IMR-90 (cell line): Measurements from ENCODE around the gene PALM2AKAP2. TPM values are rescaled to one million over a fixed set of nuclear protein-coding genes. Genes with fewer than 3 reads are reported as not detected.

Source experiments
- ATAC-seq: fragments of 200-7000 bp; cut with Tn5 transposase; 2 replicates; pipeline ENCODE4 v1.9.1; 2020; ENCODE audit warnings: low read depth, mild to moderate bottlenecking, moderate library complexity
- BruUV-seq: library from RNA; stranded (reverse); fragments of 400-500 nt; replicated peaks from 2 replicates; lab custom pipeline; 2021; lab: Mats Ljungman, UMichigan
- CTCF ChIA-PET: fragments of 300-600 bp; formaldehyde crosslinking; extraction: SDS; loops from one replicate; lab custom pipeline; 2021; ENCODE audit warnings: antibody characterized with exemption; lab: Yijun Ruan, JAX
- POLR2A ChIA-PET: fragments of 300-600 bp; sonication (Branson Sonifier 250); formaldehyde crosslinking; loops from one replicate; lab custom pipeline; 2022; ENCODE audit warnings: antibody characterized with exemption; ENCODE audit not compliant: unreplicated experiment; lab: Charles Lee
- DNase-seq: peaks from one replicate; pipeline ENCODE4 v3.0.0; 2013
- H2AFZ ChIP-seq: replicated peaks from 2 replicates; pipeline ENCODE3; 2013; ENCODE audit warnings: low read length, mild to moderate bottlenecking; ENCODE audit not compliant: poor library complexity
- H2AK5ac ChIP-seq: 2 replicates; pipeline ENCODE4 v1.6.1; 2013; ENCODE audit warnings: low read depth, low read length, inconsistent platforms
- H2AK9ac ChIP-seq: replicated peaks from 2 replicates; pipeline ENCODE3; 2013; ENCODE audit warnings: mild to moderate bottlenecking, low read depth, low read length, moderate library complexity; ENCODE audit not compliant: poor library complexity
- H2BK120ac ChIP-seq: 2 replicates; pipeline ENCODE4 v1.6.1; 2013; ENCODE audit warnings: low read depth, low read length, inconsistent platforms
- H2BK15ac ChIP-seq: 3 replicates; pipeline ENCODE4 v1.6.1; 2013; ENCODE audit warnings: low read depth, low read length, inconsistent platforms
- H2BK20ac ChIP-seq: 2 replicates; pipeline ENCODE4 v1.6.1; 2013; ENCODE audit warnings: low read depth, mild to moderate bottlenecking, inconsistent platforms, low read length, moderate library complexity
- H2BK5ac ChIP-seq: 2 replicates; pipeline ENCODE4 v1.6.1; 2013; ENCODE audit warnings: mild to moderate bottlenecking, low read depth, low read length, inconsistent platforms; ENCODE audit not compliant: poor library complexity, severe bottlenecking
- H3K14ac ChIP-seq: replicated peaks from 2 replicates; pipeline ENCODE4 v1.6.1; 2013; ENCODE audit warnings: low read depth, low read length, inconsistent platforms
- H3K18ac ChIP-seq: 2 replicates; pipeline ENCODE4 v1.6.1; 2013; ENCODE audit warnings: low read depth, low read length, control low read depth
- H3K23ac ChIP-seq: 2 replicates; pipeline ENCODE4 v1.6.1; 2013; ENCODE audit warnings: low read depth, low read length, inconsistent platforms
- H3K27ac ChIP-seq: 2 replicates; pipeline ENCODE4 v1.5.1; 2013; ENCODE audit warnings: mild to moderate bottlenecking, control low read depth, low read length; ENCODE audit not compliant: insufficient read depth
- H3K27me3 ChIP-seq: 2 replicates; pipeline ENCODE4 v1.6.1; 2013; ENCODE audit warnings: low read length; ENCODE audit not compliant: control insufficient read depth, insufficient read depth
- H3K36me3 ChIP-seq: 2 replicates; pipeline ENCODE4 v1.6.1; 2013; ENCODE audit warnings: low read length, mixed read lengths; ENCODE audit not compliant: control insufficient read depth, insufficient read depth
- H3K4ac ChIP-seq: 2 replicates; pipeline ENCODE4 v1.6.1; 2013; ENCODE audit warnings: low read depth, low read length, inconsistent platforms
- H3K4me1 ChIP-seq: 2 replicates; pipeline ENCODE4 v1.6.1; 2013; ENCODE audit warnings: low read length, mixed read lengths; ENCODE audit not compliant: control insufficient read depth, insufficient read depth
- H3K4me2 ChIP-seq: 2 replicates; pipeline ENCODE4 v1.6.1; 2013; ENCODE audit warnings: low read depth, mild to moderate bottlenecking, control low read depth, low read length, moderate library complexity
- H3K4me3 ChIP-seq: 2 replicates; pipeline ENCODE4 v1.5.1; 2013; ENCODE audit warnings: low read depth, mild to moderate bottlenecking, control low read depth, low read length, moderate library complexity; ENCODE audit not compliant: insufficient read depth
- H3K56ac ChIP-seq: 2 replicates; pipeline ENCODE4 v1.6.1; 2013; ENCODE audit warnings: low read length, inconsistent platforms; ENCODE audit not compliant: insufficient read depth; ENCODE audit errors: extremely low read depth
- H3K79me1 ChIP-seq, 2 experiments: 2 replicates each; pipeline ENCODE4 v1.6.1; 2013; ENCODE audit warnings: low read length in 2 of 2, inconsistent platforms in 1 of 2, low read depth in 1 of 2
- H3K9ac ChIP-seq: 2 replicates; pipeline ENCODE4 v1.6.1; 2013; ENCODE audit warnings: low read depth, low read length, control low read depth
- H3K9me1 ChIP-seq: 2 replicates; pipeline ENCODE4 v1.6.1; 2013; ENCODE audit warnings: low read length, inconsistent platforms; ENCODE audit not compliant: insufficient read depth
- H3K9me3 ChIP-seq: 2 replicates; pipeline ENCODE4 v1.6.1; 2013; ENCODE audit warnings: low read length; ENCODE audit not compliant: control insufficient read depth, insufficient read depth
- H4K20me1 ChIP-seq: 2 replicates; pipeline ENCODE4 v1.6.1; 2013; ENCODE audit warnings: low read length, inconsistent platforms; ENCODE audit not compliant: insufficient read depth
- H4K5ac ChIP-seq: 2 replicates; pipeline ENCODE4 v1.6.1; 2013; ENCODE audit warnings: mild to moderate bottlenecking, low read depth, low read length, control low read depth
- H4K8ac ChIP-seq, 2 experiments: 2 replicates each; pipeline ENCODE4 v1.6.1; 2013; ENCODE audit warnings: low read depth in 2 of 2, low read length in 2 of 2, control low read depth in 1 of 2, inconsistent platforms in 1 of 2
- H4K91ac ChIP-seq: 2 replicates; pipeline ENCODE4 v1.6.1; 2013; ENCODE audit warnings: low read depth, low read length, inconsistent platforms; ENCODE audit not compliant: insufficient read depth
- BHLHE40 ChIP-seq: fragments of 150-350 bp; IDR thresholded peaks from 2 replicates; pipeline ENCODE4 v1.6.1; 2016; ENCODE audit warnings: mild to moderate bottlenecking, low read depth, low read length
- CTCF ChIP-seq: conservative IDR thresholded peaks from 2 replicates; pipeline ENCODE4 v1.5.1; 2012; ENCODE audit warnings: mild to moderate bottlenecking, low read depth, low read length, improper control_type of control experiment
- ELK1 ChIP-seq: fragments of 150-350 bp; IDR thresholded peaks from 2 replicates; pipeline ENCODE4 v1.6.1; 2016; ENCODE audit warnings: low read depth, mild to moderate bottlenecking, low read length, moderate library complexity, borderline replicate concordance
- RAD21 ChIP-seq: IDR thresholded peaks from 2 replicates; pipeline ENCODE4 v1.6.1; 2012; ENCODE audit warnings: low read length, improper control_type of control experiment
- SMC3 ChIP-seq: fragments of 150-350 bp; IDR thresholded peaks from 2 replicates; pipeline ENCODE4 v1.6.1; 2016; ENCODE audit warnings: low read depth, mild to moderate bottlenecking, antibody characterized with exemption, low read length, moderate library complexity
- USF2 ChIP-seq: fragments of 150-350 bp; IDR thresholded peaks from 2 replicates; pipeline ENCODE4 v1.6.1; 2017; ENCODE audit warnings: mild to moderate bottlenecking, antibody characterized with exemption, low read length, low read depth
- WGBS, 2 experiments: methylation state at CpG; one replicate each; pipeline versions ENCODE4 v1.1.5 to v1.1.7; 2013; ENCODE audit warnings: missing lambda C conversion rate in 2 of 2; ENCODE audit not compliant: insufficient read length in 1 of 2; ENCODE audit errors: extremely low coverage in 2 of 2; 5-methylcytosine and 5-hydroxymethylcytosine counted together
- dilution Hi-C: fragments of 300-500 bp; cut with HindIII; formaldehyde crosslinking; loops from one replicate; pipeline ENCODE4 v1.14.3; 2018; ENCODE audit warnings: low sequenced_read_pairs; ENCODE audit not compliant: unreplicated experiment
- in situ Hi-C: fragments of 300-500 bp; cut with MboI; formaldehyde crosslinking; loops from 3 replicates; pipeline ENCODE4 v1.14.3; 2019; ENCODE audit warnings: low sequenced_read_pairs, inconsistent platforms, mixed read lengths
- intact Hi-C: fragments of 100-400 bp; cut with micrococcal nuclease; formaldehyde crosslinking; loops from 2 replicates; pipeline ENCODE4 v1.10.0; 2022
- polyA plus RNA-seq, 3 experiments: library from polyadenylated mRNA; depleted of rRNA; stranded (reverse); fragments of >200 nt; gene quantifications; 2 replicates each; pipeline ENCODE4 v1.2.3, GENCODE V29; 2012; ENCODE audit warnings: low replicate concordance in 1 of 3
- total RNA-seq: library from RNA; depleted of rRNA; stranded (reverse); fragments of >200 nt; gene quantifications from 2 replicates; pipeline ENCODE4 v1.2.3, GENCODE V29; 2012

Gene PALM2AKAP2
- total and polyA plus RNA-seq, 2 of the 4 experiments (the other 2 are of a cell fraction), result 3.2 to 14.2 TPM

- intact Hi-C loops (no loop called here), in situ Hi-C loops (no loop called here), dilution Hi-C loops (no loop called here)
- H2BK5ac ChIP-seq, result no peak overlapping the region
- H3K23ac ChIP-seq, result no peak overlapping the region
- no peak overlapping the region for H3K56ac ChIP-seq
- H2AK5ac ChIP-seq, result no peak overlapping the region
- H4K91ac ChIP-seq, result no peak overlapping the region
- no peak overlapping the region for H2AK9ac ChIP-seq
- no peak overlapping the region for H3K9ac ChIP-seq
- POLR2A ChIA-PET, result no interaction called here
- no peak overlapping the region for H2BK120ac ChIP-seq
- no peaks in the 10 kb centered on the region for H3K9me3 ChIP-seq
- H3K27ac ChIP-seq, result no peak overlapping the region
- H3K4me3 ChIP-seq, result no peak overlapping the region
- no peak overlapping the region for H2BK20ac ChIP-seq
- TF ChIP-seq RAD21, result no peak
- no peak for TF ChIP-seq SMC3
- no peak for TF ChIP-seq BHLHE40
- TF ChIP-seq CTCF, result no peak
- TF ChIP-seq USF2, result no peak
- TF ChIP-seq ELK1, result no peak
- H3K36me3 ChIP-seq, result no peaks in the 10 kb centered on the region
- H4K8ac ChIP-seq, result no peak overlapping the region
- CTCF ChIA-PET, result no interaction called here
- H3K4ac ChIP-seq, result no peak overlapping the region
- H3K27me3 ChIP-seq, result no peaks in the 10 kb centered on the region
- no peak overlapping the region for H3K14ac ChIP-seq
- ATAC-seq, result 0 out of 2 replicates have a peak, but pooled peaks have one; percentile 22
- peaks cover 13% of the 10 kb centered on the region; the same call in 1 of the 2 replicates for H3K9me1 ChIP-seq
- no peak overlapping the region for H4K5ac ChIP-seq
- peaks cover 10% of the 10 kb centered on the region for H3K4me1 ChIP-seq
- H2BK15ac ChIP-seq, result no peak overlapping the region
- no peak overlapping the region for H3K18ac ChIP-seq
- BruUV-seq, result no TSS peak
- H4K20me1 ChIP-seq, result no peaks in the 10 kb centered on the region
- H2AFZ ChIP-seq, result no peak overlapping the region
- H3K4me2 ChIP-seq, result no peak overlapping the region
- DNase-seq, result no peak
- WGBS, 2 experiments, result no CpG with 5 or more reads among the region's 2 CpGs
- no peaks in the 10 kb centered on the region for H3K79me1 ChIP-seq
Measured at GRCh38 chr9:109743696-109744095, 36.3 kb upstream of the PALM2AKAP2 start.
